CD4-positive, alpha-beta T cell treated with Interleukin-2 at 100 ng/mL for 4 hours (primary cell): Measurements from ENCODE around the gene GATA1.

ENCODE experiments used
- DNase-seq: peaks from one replicate; pipeline ENCODE4 v3.0.0-alpha.2; 2020; ENCODE audit warnings: low spot score

GATA1 gene

DNA sequence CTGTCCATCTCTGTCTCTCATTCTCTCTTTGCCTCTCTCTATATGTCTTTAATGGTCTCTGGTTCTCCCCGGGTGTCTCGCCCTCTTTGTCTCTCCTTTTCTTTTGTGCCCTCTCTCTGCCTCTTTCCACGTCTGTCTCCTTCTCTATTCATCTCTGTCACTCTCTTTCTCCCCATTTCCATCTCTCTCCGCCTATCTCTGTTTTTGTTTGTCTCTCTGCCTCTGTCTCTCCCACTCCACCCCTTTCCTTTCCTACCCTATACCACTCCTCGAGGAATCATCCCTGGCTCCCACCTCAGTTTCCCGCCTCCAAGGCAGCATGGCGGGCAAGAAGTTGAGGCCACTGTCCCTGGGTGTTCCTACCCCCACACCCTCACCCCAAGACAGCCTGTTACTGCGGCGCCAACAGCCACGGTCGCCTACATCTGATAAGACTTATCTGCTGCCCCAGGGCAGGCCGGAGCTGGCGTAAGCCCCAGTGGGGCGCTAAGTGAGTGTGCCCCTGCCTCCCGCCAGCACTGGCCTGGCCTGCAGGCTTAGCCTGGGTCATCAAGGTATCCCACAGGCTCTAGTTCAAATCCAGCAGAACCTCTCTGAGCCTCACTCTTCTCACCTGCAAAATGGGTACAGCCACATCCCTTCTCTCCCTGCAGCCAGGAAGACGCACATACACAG lies 713 bp upstream of the GATA1 start:
- no peak for DNase-seq

- no peak for DNase-seq
Measured at GRCh38 chrX:48786825-48787504, 575 bp downstream of the GATA1 start.

DNA sequence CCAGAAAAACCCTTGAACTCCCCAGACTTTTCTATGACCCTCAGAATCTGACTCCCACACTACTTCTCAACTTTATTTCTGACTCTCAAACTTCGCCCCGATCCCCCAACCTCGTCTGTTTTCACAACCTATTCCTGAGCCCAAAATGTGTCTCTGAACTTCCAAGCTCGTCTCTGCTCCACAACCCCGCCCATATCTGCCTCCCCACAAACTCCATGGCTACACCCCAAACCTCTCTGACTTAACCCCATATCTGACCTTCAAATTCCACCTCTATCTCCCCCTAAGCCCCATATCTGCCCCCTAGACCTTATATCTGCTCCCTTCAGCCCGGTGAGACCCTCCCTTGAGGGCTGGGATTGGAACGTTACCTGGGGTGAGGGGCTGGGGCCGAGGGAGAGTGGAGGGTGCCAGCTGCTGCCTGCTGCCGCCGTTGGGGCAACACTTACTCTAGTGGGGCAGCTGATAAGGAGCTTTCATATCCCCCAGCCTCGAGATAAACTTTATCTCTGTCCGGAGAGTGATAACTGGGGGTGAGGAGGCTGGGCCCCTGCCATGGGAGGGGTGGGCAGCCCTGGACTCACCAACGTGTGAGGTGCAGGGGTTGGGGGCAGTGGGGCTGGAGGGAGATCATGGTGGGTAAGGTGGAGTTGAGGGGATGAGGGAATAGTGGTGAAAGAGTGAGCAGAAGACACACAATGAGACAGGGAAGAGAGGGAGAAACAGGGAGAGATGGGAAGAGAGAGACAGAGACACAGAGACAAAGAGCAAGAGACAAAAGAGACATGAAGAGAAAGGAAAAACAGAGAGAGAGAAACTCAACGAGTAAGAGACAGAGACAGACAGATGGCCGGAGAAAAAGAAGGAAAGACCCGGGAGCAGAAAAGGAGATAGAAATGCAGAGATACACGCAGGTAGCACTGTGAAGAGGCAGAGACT lies 1.4 kb downstream of the GATA1 start:
- DNase-seq = no peak

DNA sequence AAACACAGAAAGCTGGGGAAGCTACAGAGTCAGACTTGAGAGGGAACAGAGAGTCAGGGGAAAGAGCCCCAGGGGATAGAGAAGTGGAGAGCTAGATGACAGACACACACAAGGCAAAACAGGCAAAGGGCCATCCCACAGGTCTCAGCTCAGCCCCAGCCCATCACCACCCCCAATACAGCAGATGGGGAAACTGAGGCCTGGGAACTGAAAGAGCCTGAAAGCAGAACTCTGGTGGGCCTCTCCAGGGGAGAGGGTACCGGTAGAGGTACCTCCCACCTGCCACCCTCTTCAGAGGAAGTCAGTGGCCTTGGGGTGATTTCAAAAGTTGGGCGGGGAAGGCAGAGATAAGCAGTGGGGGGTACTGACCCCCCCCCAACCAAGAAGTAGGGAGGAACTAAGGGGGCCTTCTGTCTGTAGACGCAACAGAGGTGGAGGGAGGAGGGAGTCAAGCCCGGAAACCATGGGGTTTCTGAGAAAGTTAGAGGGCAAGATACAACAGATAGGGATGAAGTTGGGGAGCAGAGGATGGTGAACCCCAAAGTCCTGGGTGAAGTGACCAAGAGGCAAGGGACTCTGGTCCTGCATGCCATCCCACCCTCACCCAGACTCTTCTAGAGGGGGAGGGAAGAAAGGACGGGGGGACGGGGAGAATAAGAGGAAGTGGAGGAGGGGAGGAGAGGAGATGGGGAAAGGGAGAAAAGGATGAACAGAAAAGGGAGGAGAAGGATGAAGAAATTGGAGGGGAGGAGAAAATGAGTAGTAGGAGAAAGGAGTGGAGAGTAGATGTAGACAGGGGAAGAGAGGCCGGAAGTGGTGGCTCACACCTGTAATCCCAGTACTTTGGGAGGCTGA lies 3.2 kb downstream of the GATA1 start:
- DNase-seq = no peak

GRCh38 chrX:48790477-48790876 lies 4.1 kb downstream of the GATA1 start:
- DNase-seq = no peak

DNA sequence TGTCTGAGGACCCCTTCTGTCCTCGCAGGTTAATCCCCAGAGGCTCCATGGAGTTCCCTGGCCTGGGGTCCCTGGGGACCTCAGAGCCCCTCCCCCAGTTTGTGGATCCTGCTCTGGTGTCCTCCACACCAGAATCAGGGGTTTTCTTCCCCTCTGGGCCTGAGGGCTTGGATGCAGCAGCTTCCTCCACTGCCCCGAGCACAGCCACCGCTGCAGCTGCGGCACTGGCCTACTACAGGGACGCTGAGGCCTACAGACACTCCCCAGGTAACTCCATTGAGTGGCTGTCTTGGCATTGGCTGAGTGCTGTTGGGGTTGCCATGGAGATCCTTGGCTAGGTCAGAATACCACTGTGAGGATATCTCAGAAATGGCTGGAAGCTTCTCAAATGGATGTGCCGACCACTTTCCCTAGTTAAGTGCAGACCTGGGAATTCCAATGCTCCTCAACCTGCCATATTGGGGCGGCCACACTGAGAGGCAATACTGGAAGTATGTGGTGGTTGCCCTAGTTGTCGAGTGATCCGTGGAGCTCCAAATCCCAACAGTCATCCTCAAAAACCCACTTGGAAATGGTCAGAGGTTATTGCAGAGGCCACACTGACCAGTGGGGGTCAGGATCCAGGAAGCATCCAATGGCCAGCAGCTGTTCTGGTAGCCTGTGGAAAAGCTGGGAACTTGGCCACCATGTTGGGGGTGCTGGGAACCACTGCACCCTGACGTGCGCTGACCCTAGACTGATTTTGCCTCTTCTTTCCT lies 4.9 kb downstream of the GATA1 start:
- no peak for DNase-seq

DNA sequence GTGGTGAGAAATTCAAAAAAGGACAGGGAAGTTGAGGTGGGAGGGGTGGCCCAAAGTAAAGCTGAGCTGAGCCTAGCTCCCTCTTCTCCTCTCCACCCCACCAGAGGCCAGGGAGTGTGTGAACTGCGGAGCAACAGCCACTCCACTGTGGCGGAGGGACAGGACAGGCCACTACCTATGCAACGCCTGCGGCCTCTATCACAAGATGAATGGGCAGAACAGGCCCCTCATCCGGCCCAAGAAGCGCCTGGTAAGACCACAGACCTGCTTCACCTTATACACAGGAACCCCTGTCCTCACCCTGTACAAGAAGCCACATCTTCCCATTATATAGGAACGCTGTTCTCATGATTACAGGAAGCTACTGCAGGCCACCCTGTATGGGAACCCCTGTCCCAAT lies 5.8 kb downstream of the GATA1 start:
- no peak for DNase-seq

GRCh38 chrX:48793935-48794334 lies 7.5 kb downstream of the GATA1 start:
- no peak for DNase-seq

- no peak for DNase-seq
Measured at GRCh38 chrX:48794340-48794910, 8.0 kb downstream of the GATA1 start.

GRCh38 chrX:48794911-48795515 lies 8.6 kb downstream of the GATA1 start:
- DNase-seq = no peak

DNA sequence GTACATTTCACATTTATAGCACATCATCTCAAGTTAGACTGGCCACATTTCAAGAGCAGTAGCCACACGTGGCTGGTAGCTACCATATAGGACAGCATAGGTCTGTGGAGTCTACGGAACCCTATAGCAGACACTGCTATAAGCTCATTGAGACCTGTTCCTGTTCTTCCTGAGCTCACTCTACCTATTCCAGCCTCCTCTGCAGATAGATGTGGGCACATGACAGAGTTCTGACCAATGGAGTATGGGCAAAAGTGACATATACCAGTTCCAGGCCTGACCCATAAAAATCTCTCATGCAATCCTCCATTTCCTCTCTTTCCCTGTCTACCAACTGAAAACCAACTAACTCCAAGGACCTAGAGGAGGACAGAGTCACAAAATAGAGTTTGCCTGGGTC lies 11.9 kb downstream of the GATA1 start:
- DNase-seq = no peak

DNA sequence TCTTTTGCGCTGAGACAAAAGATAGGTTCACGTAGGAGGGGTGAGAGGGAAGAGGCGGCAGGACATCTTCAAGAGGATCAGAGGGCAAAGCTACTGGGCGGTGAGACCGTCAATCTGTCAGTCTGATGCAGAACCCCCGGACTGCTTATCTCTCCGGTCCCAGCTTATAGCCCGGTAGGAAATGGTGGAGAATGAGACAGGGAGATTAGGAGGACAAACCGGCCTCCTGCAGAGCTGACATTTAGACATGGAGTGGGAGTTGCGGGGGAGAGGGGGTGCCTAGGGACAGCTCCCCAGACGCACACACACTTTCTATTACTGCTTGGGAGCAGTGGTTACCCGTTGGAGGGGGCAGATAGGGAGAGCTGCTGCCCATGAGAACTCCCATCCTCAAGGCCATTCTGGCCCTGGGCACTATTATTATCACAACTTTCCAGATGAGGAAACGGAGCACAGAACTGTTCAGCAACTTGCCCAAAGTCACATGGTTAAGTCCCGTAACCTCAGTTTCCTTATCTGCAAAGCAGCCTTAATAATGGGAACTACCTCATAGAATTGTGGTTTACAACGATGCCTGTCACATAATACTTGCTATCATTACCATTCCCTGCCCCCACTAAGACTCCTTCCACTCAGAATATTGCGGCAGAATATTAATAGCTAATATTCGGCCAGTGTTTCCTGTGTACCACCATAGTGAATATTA lies 14.3 kb downstream of the GATA1 start:
- no peak for DNase-seq

GRCh38 chrX:48801280-48802088 lies 15.1 kb downstream of the GATA1 start, which contains the start of gene HDAC6:
Gene HDAC6 (plus strand): TSS chrX:48802067. CDS start chrX:48802693, 626 bp downstream.
- DNase-seq = peak; percentile 96

DNA sequence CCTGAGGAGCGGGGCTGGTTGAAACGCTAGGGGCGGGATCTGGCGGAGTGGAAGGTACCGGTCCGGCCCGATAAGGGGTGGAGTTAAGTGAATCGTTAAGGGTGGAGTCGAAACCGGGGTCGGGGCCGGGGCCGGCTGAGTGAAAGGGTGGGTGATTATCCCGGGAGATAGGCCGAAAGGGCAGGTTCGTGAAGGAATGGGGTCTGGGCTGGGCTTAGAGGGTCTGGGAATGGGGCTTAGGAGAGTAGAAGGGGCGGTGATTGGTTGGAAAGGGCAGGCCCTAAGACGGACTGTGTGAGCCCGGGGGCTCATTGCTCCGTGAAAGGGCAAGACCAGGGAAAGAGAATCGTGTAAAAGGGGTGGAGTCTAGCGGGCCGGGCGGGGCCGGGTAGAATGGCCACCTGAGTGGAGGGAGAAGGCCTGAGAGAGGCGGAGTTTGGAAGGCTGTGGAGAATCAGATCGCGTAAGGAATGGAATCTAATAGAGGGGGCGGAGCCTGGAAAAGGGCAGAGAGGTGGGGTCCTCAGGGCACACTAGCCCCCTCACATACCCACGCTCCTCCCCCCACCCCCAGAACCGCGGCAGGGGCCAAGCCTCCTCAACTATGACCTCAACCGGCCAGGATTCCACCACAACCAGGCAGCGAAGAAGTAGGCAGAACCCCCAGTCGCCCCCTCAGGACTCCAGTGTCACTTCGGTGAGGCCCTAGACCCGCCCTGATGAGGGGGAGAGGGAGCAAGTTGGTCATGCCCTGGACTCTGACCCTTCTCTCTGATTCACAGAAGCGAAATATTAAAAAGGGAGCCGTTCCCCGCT lies 15.9 kb downstream of the GATA1 start:
- peak; percentile 56 for DNase-seq

DNA sequence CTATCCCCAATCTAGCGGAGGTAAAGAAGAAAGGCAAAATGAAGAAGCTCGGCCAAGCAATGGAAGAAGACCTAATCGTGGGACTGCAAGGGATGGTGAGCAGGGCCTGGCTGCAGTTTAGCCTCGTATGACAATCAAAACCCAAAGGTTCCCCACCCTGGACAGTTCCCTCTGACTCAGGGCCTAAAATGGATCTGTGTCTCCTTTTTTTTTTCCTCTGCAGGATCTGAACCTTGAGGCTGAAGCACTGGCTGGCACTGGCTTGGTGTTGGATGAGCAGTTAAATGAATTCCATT lies 16.5 kb downstream of the GATA1 start:
- DNase-seq = no peak

DNA sequence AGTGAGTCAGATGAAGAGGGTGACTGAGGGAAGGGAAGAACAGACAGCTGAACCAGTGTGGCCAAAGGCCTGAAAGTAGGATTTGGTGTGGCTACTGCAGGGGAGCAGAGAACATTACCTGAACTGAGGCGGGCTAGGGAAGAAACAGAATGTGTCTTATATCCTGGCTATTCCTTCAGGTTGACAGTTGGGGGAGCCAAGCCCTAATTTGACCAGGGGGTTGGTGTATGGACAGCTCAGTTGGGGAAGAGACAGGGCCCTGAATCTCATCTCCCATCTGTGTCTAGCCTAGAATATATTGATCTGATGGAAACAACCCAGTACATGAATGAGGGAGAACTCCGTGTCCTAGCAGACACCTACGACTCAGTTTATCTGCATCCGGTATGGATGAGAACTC lies 19.7 kb downstream of the GATA1 start:
- DNase-seq = no peak

DNA sequence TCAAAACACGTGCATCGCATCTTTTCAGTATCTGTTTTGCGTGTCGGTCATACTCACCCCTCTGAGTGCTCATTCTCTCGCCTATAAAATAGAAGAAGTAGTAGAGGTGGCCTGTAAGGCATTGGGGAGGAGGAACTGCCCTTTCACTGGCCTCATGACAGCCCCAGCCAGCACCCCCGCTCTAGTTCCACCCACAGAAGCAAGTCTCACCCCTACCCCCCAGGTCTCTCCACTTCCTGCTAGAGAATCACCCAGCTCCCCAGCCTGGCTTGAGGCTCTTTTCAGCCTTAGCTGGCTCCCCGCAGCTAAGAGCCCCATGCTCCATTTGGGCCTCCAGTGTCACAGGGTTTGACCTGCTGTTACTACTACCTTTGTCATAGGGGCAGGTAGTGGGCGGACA lies 27.3 kb downstream of the GATA1 start:
- DNase-seq = no peak

DNA sequence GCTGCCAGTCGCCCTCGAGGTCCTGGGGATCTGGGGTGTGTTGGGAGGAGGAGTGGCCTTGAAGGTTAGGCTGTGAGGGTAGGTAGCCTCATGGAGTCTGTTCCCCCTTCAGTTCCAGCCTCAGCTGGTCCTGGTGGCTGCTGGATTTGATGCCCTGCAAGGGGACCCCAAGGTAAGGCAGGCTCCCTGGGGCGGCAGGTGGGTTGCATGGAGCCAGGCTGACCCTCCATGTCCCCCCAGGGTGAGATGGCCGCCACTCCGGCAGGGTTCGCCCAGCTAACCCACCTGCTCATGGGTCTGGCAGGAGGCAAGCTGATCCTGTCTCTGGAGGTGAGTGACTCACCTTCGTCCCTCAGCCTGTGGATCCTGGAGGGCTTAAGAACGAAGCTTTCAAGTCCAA lies 28.3 kb downstream of the GATA1 start:
- DNase-seq = no peak
